CD4-positive, alpha-beta T cell treated with Interleukin-15 for 4 hours (primary cell): ENCODE measurements around the gene TRNT1.
A peak's percentile ranks its signal among the peaks of the same experiment; 100 is the strongest.

ENCODE experiments used
- DNase-seq: peaks from one replicate; pipeline ENCODE4 v3.0.0-alpha.2; 2020; ENCODE audit warnings: low spot score

Gene TRNT1

GRCh38 chr3:3178498-3179328 lies 52.0 kb downstream of the TRNT1 start:
- no peak for DNase-seq

GRCh38 chr3:3179407-3180094 lies 52.8 kb downstream of the TRNT1 start, which contains the start of gene CRBN:
CRBN (minus strand) TSS chr3:3179691; CDS start chr3:3179687, 4 bp downstream.
- DNase-seq, result peak; percentile 89

GRCh38 chr3:3180456-3180855 lies 53.7 kb downstream of the TRNT1 start:
- no peak for DNase-seq

GRCh38 chr3:3184876-3185275 lies 58.1 kb downstream of the TRNT1 start:
- no peak for DNase-seq

- DNase-seq, result no peak
Observed at GRCh38 chr3:3189102-3189727, 62.5 kb downstream of the TRNT1 start.

- DNase-seq, result no peak
Observed at GRCh38 chr3:3189961-3190360, 63.2 kb downstream of the TRNT1 start.

GRCh38 chr3:3191675-3192285 lies 65.0 kb downstream of the TRNT1 start:
- DNase-seq, result peak; percentile 38

GRCh38 chr3:3192286-3192675 lies 65.5 kb downstream of the TRNT1 start:
- no peak for DNase-seq

- DNase-seq, result no peak
Observed at GRCh38 chr3:3194861-3195260, 68.1 kb downstream of the TRNT1 start.

- no peak for DNase-seq
Observed at GRCh38 chr3:3196148-3196861, 69.6 kb downstream of the TRNT1 start.
